Bone marrow (tissue), 2 donors: ENCODE measurements around the gene CEP112.
"Not testable (repeated sequence)": the region's sequence is repeated elsewhere in the genome, so short reads cannot be mapped to it uniquely, and the experiment has no call there.

Experiments
- DNase-seq, 2 donors: peaks; one replicate each; lab custom pipeline; 2025; lab: John Stamatoyannopoulos, UW

Gene CEP112

GRCh38 chr17:66210208-66210574 is 18.3 kb upstream of the CEP112 start:
- DNase-seq: no peak

- no peak for DNase-seq
These were observed 16.0 kb upstream of the CEP112 start for GRCh38 chr17:66207936-66208335.

- no peak for DNase-seq
These were observed 11.5 kb upstream of the CEP112 start for GRCh38 chr17:66203274-66204015.

DNA sequence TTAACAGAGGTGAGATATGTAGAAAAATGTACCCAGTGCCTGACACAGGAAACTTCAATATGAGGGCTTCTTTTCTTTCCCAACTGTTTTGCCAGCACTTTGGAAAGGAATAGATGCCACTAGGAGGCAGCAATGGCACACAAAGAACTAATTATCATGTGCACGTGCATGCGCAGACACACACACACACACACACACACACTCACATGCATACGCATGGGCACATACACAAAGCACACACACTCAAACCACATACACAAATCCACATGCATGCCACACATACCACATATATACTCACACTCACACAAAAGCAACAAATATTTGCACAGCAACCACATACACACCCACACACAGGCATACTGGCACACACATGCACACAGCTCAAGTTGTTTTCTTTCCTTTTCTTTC is 8.8 kb upstream of the CEP112 start:
- no peak for DNase-seq

DNA sequence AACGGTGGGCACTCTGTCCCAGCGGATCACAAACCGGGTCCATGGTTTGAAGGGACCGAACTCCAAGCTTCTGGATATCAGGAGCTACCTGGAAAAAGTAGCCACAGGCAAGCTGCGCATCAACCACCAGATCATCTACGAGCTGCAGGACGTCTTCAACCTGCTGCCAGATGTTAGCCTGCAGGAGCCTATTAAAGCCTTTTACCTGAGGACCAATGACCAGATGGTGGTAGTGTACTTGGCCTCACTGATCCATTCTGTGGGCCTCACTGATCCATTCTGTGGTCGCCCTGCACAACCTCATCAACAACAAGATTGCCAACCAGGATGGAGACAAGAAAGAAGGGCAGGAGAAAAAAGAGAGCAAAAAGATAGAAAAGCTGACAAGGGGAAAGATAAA is 6.3 kb upstream of the CEP112 start:
- DNase-seq: no peak

DNA sequence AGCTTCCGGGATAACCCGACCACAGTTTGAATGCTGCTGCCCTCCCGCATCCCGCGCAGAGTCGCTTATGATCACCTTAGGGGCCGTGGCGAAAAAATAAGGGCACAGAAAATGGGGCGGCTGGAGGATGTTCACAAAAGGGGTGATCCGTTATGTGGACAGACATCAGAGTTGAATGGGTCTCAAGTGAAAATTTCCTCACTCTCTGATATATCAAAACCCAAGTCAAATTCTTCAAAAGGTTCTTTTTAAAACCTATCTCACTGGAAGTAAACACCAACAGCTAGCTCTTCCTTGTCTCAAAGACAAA is 400 bp upstream of the CEP112 start:
- DNase-seq: no peak

DNA sequence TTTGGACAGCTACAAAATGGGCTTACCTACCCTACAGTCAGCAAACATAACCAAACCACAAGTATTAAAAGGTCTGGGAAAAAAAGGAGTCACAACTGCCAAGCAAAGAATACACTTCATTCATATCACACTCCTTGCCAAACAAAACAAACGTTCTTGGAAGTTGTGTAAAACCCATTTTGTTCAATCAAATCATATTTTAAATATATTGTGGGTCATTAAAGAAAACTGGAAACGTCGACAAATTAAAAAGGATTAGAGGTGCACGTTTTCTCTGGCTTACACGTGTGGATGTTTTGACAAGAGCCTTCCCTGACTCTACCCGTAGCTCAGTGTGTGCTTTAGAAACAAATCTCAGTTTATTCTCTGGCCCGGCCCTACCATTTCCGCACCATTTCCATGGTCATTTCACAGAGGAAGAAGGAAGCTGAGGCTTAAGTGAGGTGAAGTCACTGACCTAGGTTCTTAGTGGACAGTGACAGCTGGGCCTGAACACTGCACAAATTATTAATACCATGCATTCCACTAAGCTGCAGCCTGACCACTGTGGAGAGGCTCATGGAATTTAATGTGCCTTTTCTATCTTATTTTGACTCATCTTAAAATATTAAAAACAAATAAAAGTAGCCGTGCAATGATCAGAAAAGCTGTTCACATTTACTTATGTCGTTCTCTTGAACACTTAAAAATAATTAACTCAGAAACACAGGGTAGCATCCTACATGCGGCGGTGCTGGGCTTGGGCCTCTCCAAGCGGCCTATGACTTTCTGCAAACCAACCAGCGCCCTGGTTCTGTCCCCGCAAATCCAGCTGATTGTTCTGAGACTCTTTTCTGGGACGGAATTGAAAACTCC is 968 bp downstream of the CEP112 start:
- DNase-seq: no peak

GRCh38 chr17:66187718-66188117 is 4.2 kb downstream of the CEP112 start:
- no peak for DNase-seq

GRCh38 chr17:66185862-66186261 is 6.1 kb downstream of the CEP112 start:
- DNase-seq: no peak

GRCh38 chr17:66184392-66184791 is 7.5 kb downstream of the CEP112 start:
- no peak for DNase-seq

DNA sequence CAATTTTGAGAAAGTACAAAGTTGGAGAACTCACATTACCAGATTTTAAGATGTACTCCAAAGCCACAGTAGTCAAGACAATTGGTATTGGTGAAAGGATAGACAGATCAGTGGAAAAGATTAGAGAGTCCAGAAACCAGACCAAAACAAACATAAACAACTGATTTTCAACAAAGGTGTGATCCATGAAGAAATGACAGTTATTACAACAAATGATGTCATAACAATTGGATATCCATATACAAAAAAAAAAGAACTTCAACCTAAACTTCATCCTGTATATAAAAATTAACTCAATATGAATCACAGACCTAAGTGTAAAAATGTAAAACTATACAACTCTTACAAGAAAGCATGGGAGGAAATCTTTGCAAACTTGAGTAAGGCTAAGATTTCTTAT is 8.4 kb downstream of the CEP112 start:
- no peak for DNase-seq

DNA sequence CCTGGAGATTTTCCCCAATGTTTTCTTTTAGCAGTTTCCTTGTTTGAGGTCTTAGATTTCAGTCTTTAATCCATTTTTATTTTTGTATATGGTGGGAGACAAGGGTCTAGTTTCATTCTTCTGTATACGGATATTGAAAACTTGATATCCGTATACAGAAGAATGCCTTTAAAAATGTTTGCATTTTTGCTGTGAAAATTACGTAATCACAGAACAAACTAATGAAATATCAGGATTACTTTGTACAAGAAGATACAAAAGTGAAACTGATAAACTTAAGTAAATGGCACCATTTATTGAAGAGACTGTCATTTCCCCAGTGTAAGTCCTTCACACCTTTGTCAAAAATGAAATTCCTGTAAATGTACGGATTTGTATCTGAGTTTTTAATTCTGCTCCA is 13.3 kb downstream of the CEP112 start:
- no peak for DNase-seq

GRCh38 chr17:66177048-66177447 is 14.9 kb downstream of the CEP112 start:
- DNase-seq: no peak

DNA sequence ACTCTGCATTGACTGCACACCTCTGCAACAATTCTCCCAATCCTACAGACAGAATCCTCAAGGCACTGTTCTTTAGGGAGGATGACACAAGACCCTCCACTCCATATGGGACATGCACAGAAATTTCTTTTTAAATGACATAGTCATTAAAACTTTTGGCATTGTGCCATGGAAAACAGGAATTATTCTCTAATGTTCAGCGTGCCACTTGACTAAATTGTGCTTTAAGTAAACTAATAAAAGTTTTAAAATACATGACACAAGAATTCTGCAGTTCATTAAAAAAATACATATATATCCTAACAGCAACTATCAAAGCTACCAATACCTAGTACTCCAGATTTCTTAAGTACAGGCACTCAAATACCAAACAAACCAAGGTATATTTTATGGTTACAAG is 16.0 kb downstream of the CEP112 start:
- no peak for DNase-seq

- DNase-seq: no peak
These were observed 19.2 kb downstream of the CEP112 start for GRCh38 chr17:66172691-66173223.

- DNase-seq: no peak
These were observed 19.8 kb downstream of the CEP112 start for GRCh38 chr17:66172144-66172543.

DNA sequence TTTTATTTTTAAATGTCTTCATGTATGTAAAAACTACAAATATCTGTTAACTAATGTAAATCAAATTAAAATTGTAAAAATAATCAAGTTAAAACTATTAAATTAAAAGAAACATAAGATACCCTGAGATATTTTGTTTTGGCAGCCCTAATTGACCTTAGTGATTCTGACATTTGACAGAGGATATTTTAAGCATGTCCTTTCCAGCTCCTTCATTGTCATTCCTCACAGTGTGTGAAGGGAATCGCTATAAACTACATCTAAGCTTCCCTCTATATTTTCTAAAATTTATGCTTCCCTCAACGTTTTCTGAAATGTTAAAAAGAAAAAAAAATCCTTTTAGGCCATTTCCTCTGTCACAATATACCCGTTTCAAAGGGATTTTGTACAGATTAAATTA is 20.2 kb downstream of the CEP112 start:
- DNase-seq: no peak

DNA sequence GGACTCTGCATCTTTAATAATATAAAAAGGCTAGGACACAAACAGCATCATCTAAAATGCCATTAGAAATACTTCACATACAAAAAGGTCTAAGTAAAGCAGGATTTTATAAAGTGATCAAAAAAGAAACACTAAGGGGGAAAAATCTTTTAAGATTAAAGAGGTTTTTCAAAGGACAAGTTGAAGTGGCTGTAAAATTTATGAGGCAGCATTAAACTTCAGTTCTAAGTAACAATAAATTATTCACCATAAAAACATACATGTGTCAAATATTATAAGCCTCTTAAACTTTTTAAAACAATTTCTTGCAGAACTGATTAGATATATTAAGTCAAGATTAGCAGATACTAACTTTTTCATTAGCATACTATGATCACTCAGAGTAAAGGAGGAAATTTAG is 20.8 kb downstream of the CEP112 start:
- DNase-seq: no peak

GRCh38 chr17:66169839-66170238 is 22.1 kb downstream of the CEP112 start:
- DNase-seq: no peak

DNA sequence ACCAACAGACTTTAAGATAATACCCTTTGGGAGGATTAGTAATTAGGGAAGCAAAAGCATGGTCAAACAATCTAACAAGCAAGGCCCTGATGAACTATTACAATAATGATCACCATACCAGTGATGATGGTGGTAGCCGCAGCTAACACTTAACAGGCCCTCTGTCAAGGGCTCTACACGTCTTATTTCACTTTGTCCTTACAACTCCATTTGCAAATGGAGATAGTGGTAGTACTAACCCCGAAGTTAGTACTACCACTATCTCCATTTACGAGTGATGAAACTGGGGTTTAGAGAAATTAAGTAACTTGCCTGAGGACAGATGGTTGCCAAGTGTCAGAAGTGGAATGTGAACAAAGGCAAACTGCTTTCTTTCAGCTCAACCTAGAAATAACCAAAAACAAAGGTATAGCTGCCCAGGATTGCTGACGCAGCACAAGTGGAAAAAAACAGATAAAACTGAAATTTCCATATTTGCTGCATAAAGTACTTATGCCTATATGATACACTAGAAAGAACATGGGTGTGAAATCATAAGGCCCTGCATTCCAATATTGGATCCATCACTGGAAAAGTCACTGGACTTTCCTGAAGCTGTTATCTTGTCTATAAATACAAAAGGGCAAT is 24.6 kb downstream of the CEP112 start:
- no peak for DNase-seq

- DNase-seq: no peak
These were observed 26.3 kb downstream of the CEP112 start for GRCh38 chr17:66165537-66166123.

- DNase-seq: not testable (repeated sequence)
These were observed 36.9 kb downstream of the CEP112 start for GRCh38 chr17:66155055-66155454.

- DNase-seq: no peak
These were observed 39.2 kb downstream of the CEP112 start for GRCh38 chr17:66152756-66153155.
